Measurements from ENCODE around the gene RTKN.
"Not testable (repeated sequence)": the region's sequence is repeated elsewhere in the genome, so short reads cannot be mapped to it uniquely, and the experiment has no call there.

Gene RTKN

GRCh38 chr2:74457549-74458131 is 15.9 kb upstream of the RTKN start:
- Histone ChIP-seq H2AFZ (ENCODE audit: low read depth, low read length) (peak overlapping the region; percentile 70), H3K4me3 (ENCODE audit: low read length) (peak overlapping the region; percentile 84), H3K4me1 (ENCODE audit: insufficient read depth, low read length) (peaks cover 33% of the 10 kb centered on the region), H3K36me3 (ENCODE audit: insufficient read depth, low read length) (peaks cover 25% of the 10 kb centered on the region), H3K9me3 (ENCODE audit: low read length) (no peaks in the 10 kb centered on the region), H3K27me3 (ENCODE audit: insufficient read depth, low read length) (no peaks in the 10 kb centered on the region)

DNA sequence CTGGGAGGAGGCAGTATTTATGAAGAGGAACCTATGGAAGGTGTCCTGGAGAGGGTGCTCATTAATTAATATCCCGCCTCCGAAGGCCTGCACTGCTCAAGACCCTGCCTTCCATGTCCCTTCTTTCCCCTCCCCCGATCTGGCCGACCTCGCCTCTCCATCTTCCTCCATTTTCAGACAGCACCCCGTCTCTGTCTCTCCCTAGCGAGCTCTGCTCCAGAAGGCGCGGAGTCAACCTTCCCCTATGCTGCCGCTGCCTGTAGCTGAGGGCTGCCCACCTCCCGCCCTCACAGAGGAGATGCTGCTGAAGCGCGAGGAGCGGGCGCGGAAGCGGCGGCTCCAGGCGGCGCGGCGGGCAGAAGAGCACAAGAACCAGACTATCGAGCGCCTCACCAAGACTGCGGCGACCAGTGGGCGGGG is 15.4 kb upstream of the RTKN start:
- Histone ChIP-seq H3K4me3 (ENCODE audit: low read length) (peak overlapping the region; percentile 84), H3K36me3 (ENCODE audit: insufficient read depth, low read length) (peaks cover 20% of the 10 kb centered on the region), H3K4me1 (ENCODE audit: insufficient read depth, low read length) (peaks cover 33% of the 10 kb centered on the region), H3K9me3 (ENCODE audit: low read length) (no peaks in the 10 kb centered on the region), H2AFZ (ENCODE audit: low read depth, low read length) (peak overlapping the region; percentile 70), H3K27me3 (ENCODE audit: insufficient read depth, low read length) (no peaks in the 10 kb centered on the region)

DNA sequence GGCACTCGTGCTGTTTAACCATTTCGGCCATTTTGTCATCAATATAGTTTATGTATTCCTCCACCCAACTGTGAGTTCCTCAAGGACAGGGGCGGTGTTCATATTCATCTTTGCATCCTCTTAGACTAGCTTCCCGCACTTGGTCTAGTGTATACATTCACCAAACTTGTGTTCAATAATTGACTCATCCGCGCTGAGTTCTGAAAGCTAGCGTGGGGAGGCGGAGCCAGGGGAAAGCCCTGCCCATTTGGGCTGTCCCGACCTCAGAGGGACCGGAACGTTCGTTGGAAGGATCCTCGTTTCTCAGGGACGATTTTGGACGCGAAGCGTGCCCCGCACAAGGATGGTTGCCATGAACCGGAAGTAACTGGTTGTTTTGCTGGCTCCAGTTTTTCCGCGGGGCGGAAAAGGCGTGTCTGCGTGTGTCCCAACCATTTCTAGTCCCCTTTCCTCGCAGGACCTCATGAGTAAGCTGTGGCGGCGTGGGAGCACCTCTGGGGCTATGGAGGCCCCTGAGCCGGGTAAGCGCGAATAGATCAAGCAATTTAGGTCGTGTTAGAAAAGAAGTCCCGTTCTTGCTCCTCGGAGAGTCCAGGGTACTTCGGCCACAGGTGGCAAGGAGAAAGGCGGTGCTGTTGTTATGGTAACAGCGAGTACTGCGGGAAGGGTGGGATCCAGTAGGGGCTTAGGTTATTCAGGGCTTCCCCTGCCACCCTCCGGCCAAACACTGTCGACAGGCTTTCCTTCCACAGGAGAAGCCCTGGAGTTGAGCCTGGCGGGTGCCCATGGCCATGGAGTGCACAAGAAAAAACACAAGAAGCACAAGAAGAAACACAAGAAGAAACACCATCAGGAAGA is 13.1 kb upstream of the RTKN start, which contains the start of gene INO80B:
Gene INO80B (plus strand): TSS at position 434 of the 858 bp plus-strand sequence. CDS start 30 bp downstream, at position 464.
- Histone ChIP-seq H3K4me1 (ENCODE audit: insufficient read depth, low read length) (peaks cover 33% of the 10 kb centered on the region), H3K4me3 (ENCODE audit: low read length) (peak within 1 kb of the TSS; percentile 52), H2AFZ (ENCODE audit: low read depth, low read length) (peak within 1 kb of the TSS; percentile 85), H3K36me3 (ENCODE audit: insufficient read depth, low read length) (peaks cover 4% of the 10 kb centered on the region), H3K9me3 (ENCODE audit: low read length) (no peaks in the 10 kb centered on the region), H3K27me3 (ENCODE audit: insufficient read depth, low read length) (no peaks in the 10 kb centered on the region)

- H3K27me3 ChIP-seq (ENCODE audit: insufficient read depth, low read length), result peaks cover 8% of the 10 kb centered on the region
- peaks cover 5% of the 10 kb centered on the region for H3K4me1 ChIP-seq (ENCODE audit: insufficient read depth, low read length)
- H2AFZ ChIP-seq (ENCODE audit: low read depth, low read length), result no peak overlapping the region
- no peaks in the 10 kb centered on the region for H3K9me3 ChIP-seq (ENCODE audit: low read length)
- no peak overlapping the region for H3K4me3 ChIP-seq (ENCODE audit: low read length)
- no peaks in the 10 kb centered on the region for H3K36me3 ChIP-seq (ENCODE audit: insufficient read depth, low read length)
Measured at GRCh38 chr2:74450570-74451190, 8.9 kb upstream of the RTKN start.

DNA sequence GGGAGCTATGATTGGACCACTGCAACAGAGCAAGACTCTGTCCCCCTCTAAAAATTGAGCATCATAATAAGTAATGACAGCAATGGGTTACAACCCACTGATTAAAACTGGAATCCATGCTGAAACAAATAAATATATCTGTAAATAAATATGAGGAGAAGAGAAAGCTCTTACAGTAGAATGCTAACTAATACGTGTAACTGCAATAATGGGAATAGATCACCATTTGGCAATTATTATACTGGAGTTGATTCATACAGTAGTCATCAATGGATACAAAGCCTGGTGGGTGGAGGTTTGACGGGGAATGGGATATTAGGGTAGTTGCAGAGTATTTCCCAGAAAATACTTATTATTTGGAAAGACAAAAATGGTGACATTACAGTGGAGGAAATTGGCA is 7.0 kb upstream of the RTKN start:
- H3K27me3 ChIP-seq (ENCODE audit: insufficient read depth, low read length), result peaks cover 8% of the 10 kb centered on the region
- H3K4me1 ChIP-seq (ENCODE audit: insufficient read depth, low read length), result no peaks in the 10 kb centered on the region
- no peaks in the 10 kb centered on the region for H3K36me3 ChIP-seq (ENCODE audit: insufficient read depth, low read length)
- no peak overlapping the region for H2AFZ ChIP-seq (ENCODE audit: low read depth, low read length)
- no peak overlapping the region for H3K4me3 ChIP-seq (ENCODE audit: low read length)
- no peaks in the 10 kb centered on the region for H3K9me3 ChIP-seq (ENCODE audit: low read length)

- no peaks in the 10 kb centered on the region for H3K36me3 ChIP-seq (ENCODE audit: insufficient read depth, low read length)
- H3K9me3 ChIP-seq (ENCODE audit: low read length), result no peaks in the 10 kb centered on the region
- no peak overlapping the region for H3K4me3 ChIP-seq (ENCODE audit: low read length)
Measured at GRCh38 chr2:74447230-74447999, 5.7 kb upstream of the RTKN start.

GRCh38 chr2:74444498-74445318 is 3.0 kb upstream of the RTKN start:
- peaks cover 6% of the 10 kb centered on the region for H3K4me1 ChIP-seq (ENCODE audit: insufficient read depth, low read length)
- no peaks in the 10 kb centered on the region for H3K9me3 ChIP-seq (ENCODE audit: low read length)
- no peak overlapping the region for H2AFZ ChIP-seq (ENCODE audit: low read depth, low read length)
- H3K27me3 ChIP-seq (ENCODE audit: insufficient read depth, low read length), result peaks cover 8% of the 10 kb centered on the region
- H3K36me3 ChIP-seq (ENCODE audit: insufficient read depth, low read length), result no peaks in the 10 kb centered on the region
- H3K4me3 ChIP-seq (ENCODE audit: low read length), result no peak overlapping the region

More at GRCh38 chr2:74447230-74447999, 5.7 kb upstream of the RTKN start:
- Histone ChIP-seq H3K27me3 (ENCODE audit: insufficient read depth, low read length) (peaks cover 8% of the 10 kb centered on the region), H3K4me1 (ENCODE audit: insufficient read depth, low read length) (no peaks in the 10 kb centered on the region), H2AFZ (ENCODE audit: low read depth, low read length) (no peak overlapping the region)

- not testable (repeated sequence) for H3K27me3 ChIP-seq (ENCODE audit: insufficient read depth, low read length); H2AFZ ChIP-seq (ENCODE audit: low read depth, low read length); H3K9me3 ChIP-seq (ENCODE audit: low read length); H3K4me3 ChIP-seq (ENCODE audit: low read length); H3K36me3 ChIP-seq (ENCODE audit: insufficient read depth, low read length)
- peaks cover 20% of the 10 kb centered on the region for H3K4me1 ChIP-seq (ENCODE audit: insufficient read depth, low read length)
Measured at GRCh38 chr2:74442483-74443297, 953 bp upstream of the RTKN start.

GRCh38 chr2:74441170-74441689 is 507 bp downstream of the RTKN start:
- Histone ChIP-seq H3K4me3 (ENCODE audit: low read length) (no peak overlapping the region), H2AFZ (ENCODE audit: low read depth, low read length) (peak overlapping the region; percentile 92), H3K9me3 (ENCODE audit: low read length) (no peaks in the 10 kb centered on the region), H3K27me3 (ENCODE audit: insufficient read depth, low read length) (no peaks in the 10 kb centered on the region), H3K36me3 (ENCODE audit: insufficient read depth, low read length) (no peaks in the 10 kb centered on the region), H3K4me1 (ENCODE audit: insufficient read depth, low read length) (peaks cover 20% of the 10 kb centered on the region)

- peaks cover 20% of the 10 kb centered on the region for H3K4me1 ChIP-seq (ENCODE audit: insufficient read depth, low read length)
- peak overlapping the region; percentile 92 for H2AFZ ChIP-seq (ENCODE audit: low read depth, low read length)
- H3K9me3 ChIP-seq (ENCODE audit: low read length), result no peaks in the 10 kb centered on the region
- H3K36me3 ChIP-seq (ENCODE audit: insufficient read depth, low read length), result no peaks in the 10 kb centered on the region
- no peaks in the 10 kb centered on the region for H3K27me3 ChIP-seq (ENCODE audit: insufficient read depth, low read length)
- peak overlapping the region; percentile 57 for H3K4me3 ChIP-seq (ENCODE audit: low read length)
Measured at GRCh38 chr2:74440378-74441169, 1.2 kb downstream of the RTKN start.

Data from neuron (in vitro differentiated cells).